Heart left ventricle (tissue), 13 donors: ENCODE data around the gene TSC22D1.

Experiments
- POLR2A ChIP-seq, 2 donors: fragments of 450-650 bp; IDR thresholded peaks; one replicate each; pipeline ENCODE4 v1.6.1; 2017; ENCODE audit warnings: antibody characterized with exemption in 2 of 2, mild to moderate bottlenecking in 2 of 2, moderate library complexity in 2 of 2
- TF ChIP-seq, protein P1 (sequence below), 12 donors: fragments of 200-600 bp; sonication (generic) in 4 of 12; IDR thresholded peaks; one replicate each; pipeline versions ENCODE4 v1.5.0 to v1.8.0; 2018 to 2022; ENCODE audit warnings: antibody characterized with exemption in 12 of 12, mild to moderate bottlenecking in 5 of 12
- donor health status: ischemic (EF 13 %, LVEDD 7.1; RV severe dilation, severe dysfunction).
- donor health status: DM: no; HTN: yes; CAD: no.
- donor health status: DM: no; HTN: no; CAD: no.
- donor health status: ischemic (EF 25% LVEDD 6.9; RV normal size, moderate dysfunction).
- donor health status: ischemic (EF 25% LVEDD 5.7; RV mildly dilated, moderate dysfunction).
- donor health status: ischemic (EF 35%, LVEDD 5.7; RV mildly dilated, moderate dysfunction).
- donor health status: nonischemic (EF 11% LVEDD 7.7; RV severe dilation, severe dysfunction).
- donor health status: DM: yes; HTN: yes; CAD: no.
- donor health status: PGD.
- donor health status: ischemic (EF 29% LVEDD 5.4; RV normal size, mild dysfunction).
- donor health status: nonischemic (EF 23%, LVEDD 6.1; RV moderate dilation, normal function).

- TF ChIP-seq, protein P1, sequence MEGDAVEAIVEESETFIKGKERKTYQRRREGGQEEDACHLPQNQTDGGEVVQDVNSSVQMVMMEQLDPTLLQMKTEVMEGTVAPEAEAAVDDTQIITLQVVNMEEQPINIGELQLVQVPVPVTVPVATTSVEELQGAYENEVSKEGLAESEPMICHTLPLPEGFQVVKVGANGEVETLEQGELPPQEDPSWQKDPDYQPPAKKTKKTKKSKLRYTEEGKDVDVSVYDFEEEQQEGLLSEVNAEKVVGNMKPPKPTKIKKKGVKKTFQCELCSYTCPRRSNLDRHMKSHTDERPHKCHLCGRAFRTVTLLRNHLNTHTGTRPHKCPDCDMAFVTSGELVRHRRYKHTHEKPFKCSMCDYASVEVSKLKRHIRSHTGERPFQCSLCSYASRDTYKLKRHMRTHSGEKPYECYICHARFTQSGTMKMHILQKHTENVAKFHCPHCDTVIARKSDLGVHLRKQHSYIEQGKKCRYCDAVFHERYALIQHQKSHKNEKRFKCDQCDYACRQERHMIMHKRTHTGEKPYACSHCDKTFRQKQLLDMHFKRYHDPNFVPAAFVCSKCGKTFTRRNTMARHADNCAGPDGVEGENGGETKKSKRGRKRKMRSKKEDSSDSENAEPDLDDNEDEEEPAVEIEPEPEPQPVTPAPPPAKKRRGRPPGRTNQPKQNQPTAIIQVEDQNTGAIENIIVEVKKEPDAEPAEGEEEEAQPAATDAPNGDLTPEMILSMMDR (IDR thresholded peaks at IDR 0.05): no peak
- no peak for TF ChIP-seq POLR2A (IDR thresholded peaks at IDR 0.05)
These were observed 110.8 kb downstream of the TSC22D1 start for GRCh38 chr13:44465318-44465717.
